HCT116 (cell line): Measurements from ENCODE around the gene MCF2L2.

Experiments used
- EGR1 ChIP-seq: IDR thresholded peaks from 2 replicates; pipeline ENCODE4 v1.6.1; 2012; ENCODE audit warnings: low read depth
- EZH2 ChIP-seq: fragments of 200-600 bp; sonication (generic); IDR thresholded peaks from 2 replicates; pipeline ENCODE4 v1.6.1; 2017; ENCODE audit warnings: antibody characterized with exemption, mixed run types
- EZH2phosphoT487 ChIP-seq: fragments of 200-600 bp; IDR thresholded peaks from 2 replicates; pipeline ENCODE4 v1.6.1; 2018; ENCODE audit warnings: antibody characterized with exemption, borderline replicate concordance
- JUND ChIP-seq: IDR thresholded peaks from 2 replicates; pipeline ENCODE4 v1.6.1; 2012
- POLR2A ChIP-seq: IDR thresholded peaks from 2 replicates; pipeline ENCODE4 v1.7.0; 2011; ENCODE audit warnings: borderline replicate concordance; ENCODE audit not compliant: insufficient read depth, insufficient read length; ENCODE audit errors: extremely low read depth
- POLR2AphosphoS5 ChIP-seq: IDR thresholded peaks from 2 replicates; pipeline ENCODE4 v1.6.1; 2011; ENCODE audit warnings: mild to moderate bottlenecking, low read depth, low read length, moderate library complexity
- SP1 ChIP-seq: IDR thresholded peaks from 2 replicates; pipeline ENCODE4 v1.6.1; 2012; ENCODE audit warnings: low read depth
- TF ChIP-seq, protein P1 (sequence below), 3 experiments: fragments of 200-600 bp in 1 of 3; sonication (generic) in 1 of 3; IDR thresholded peaks in 2 of 3; conservative IDR thresholded peaks in 1 of 3; 2 replicates each; pipeline ENCODE4 v1.5.1; 2012 to 2017; ENCODE audit warnings: low read depth in 2 of 3, low read length in 2 of 3, antibody characterized with exemption in 1 of 3, borderline replicate concordance in 1 of 3, control low read depth in 1 of 3, mild to moderate bottlenecking in 1 of 3, mixed read lengths in 1 of 3, mixed run types in 1 of 3, moderate library complexity in 1 of 3; ENCODE audit not compliant: insufficient read depth in 1 of 3
- TF ChIP-seq, protein P2 (sequence below): IDR thresholded peaks from 2 replicates; pipeline ENCODE4 v1.6.1; 2012; ENCODE audit warnings: low read depth
- TF ChIP-seq, protein P3 (sequence below): IDR thresholded peaks from 2 replicates; pipeline ENCODE4 v1.6.1; 2012

DNA sequence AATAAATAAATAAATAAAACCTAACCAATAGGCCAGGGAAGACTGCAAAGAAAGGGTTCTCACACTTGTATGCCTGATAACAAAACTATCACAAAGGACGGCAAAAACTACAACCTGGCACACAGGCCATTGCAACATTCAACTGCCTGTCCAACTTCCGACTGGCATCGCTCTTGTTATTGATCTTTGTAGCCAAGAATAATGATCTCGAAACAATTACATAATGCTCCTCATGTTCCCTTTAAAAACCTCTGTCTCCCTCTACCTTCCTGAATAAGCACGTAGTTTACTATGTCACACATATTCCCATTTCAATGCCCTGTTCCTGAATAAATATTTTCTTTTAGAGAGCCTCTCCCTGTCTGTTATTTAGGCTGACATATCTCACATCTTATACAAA is 101.1 kb downstream of the MCF2L2 start:
- no peak for TF ChIP-seq JUND
- TF ChIP-seq, protein P1, sequence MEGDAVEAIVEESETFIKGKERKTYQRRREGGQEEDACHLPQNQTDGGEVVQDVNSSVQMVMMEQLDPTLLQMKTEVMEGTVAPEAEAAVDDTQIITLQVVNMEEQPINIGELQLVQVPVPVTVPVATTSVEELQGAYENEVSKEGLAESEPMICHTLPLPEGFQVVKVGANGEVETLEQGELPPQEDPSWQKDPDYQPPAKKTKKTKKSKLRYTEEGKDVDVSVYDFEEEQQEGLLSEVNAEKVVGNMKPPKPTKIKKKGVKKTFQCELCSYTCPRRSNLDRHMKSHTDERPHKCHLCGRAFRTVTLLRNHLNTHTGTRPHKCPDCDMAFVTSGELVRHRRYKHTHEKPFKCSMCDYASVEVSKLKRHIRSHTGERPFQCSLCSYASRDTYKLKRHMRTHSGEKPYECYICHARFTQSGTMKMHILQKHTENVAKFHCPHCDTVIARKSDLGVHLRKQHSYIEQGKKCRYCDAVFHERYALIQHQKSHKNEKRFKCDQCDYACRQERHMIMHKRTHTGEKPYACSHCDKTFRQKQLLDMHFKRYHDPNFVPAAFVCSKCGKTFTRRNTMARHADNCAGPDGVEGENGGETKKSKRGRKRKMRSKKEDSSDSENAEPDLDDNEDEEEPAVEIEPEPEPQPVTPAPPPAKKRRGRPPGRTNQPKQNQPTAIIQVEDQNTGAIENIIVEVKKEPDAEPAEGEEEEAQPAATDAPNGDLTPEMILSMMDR (IDR thresholded peaks at IDR 0.05 in 2 of 3, conservative IDR thresholded peaks at IDR 0.05 in 1 of 3; ENCODE audit: borderline replicate concordance in 1 of 3, insufficient read depth in 1 of 3, low read depth in 2 of 3, low read length in 2 of 3), result no peak
- no peak for TF ChIP-seq POLR2A
- no peak for TF ChIP-seq EZH2
- no peak for TF ChIP-seq SP1
- TF ChIP-seq POLR2AphosphoS5, result no peak
- no peak for TF ChIP-seq EGR1
- TF ChIP-seq, protein P2, sequence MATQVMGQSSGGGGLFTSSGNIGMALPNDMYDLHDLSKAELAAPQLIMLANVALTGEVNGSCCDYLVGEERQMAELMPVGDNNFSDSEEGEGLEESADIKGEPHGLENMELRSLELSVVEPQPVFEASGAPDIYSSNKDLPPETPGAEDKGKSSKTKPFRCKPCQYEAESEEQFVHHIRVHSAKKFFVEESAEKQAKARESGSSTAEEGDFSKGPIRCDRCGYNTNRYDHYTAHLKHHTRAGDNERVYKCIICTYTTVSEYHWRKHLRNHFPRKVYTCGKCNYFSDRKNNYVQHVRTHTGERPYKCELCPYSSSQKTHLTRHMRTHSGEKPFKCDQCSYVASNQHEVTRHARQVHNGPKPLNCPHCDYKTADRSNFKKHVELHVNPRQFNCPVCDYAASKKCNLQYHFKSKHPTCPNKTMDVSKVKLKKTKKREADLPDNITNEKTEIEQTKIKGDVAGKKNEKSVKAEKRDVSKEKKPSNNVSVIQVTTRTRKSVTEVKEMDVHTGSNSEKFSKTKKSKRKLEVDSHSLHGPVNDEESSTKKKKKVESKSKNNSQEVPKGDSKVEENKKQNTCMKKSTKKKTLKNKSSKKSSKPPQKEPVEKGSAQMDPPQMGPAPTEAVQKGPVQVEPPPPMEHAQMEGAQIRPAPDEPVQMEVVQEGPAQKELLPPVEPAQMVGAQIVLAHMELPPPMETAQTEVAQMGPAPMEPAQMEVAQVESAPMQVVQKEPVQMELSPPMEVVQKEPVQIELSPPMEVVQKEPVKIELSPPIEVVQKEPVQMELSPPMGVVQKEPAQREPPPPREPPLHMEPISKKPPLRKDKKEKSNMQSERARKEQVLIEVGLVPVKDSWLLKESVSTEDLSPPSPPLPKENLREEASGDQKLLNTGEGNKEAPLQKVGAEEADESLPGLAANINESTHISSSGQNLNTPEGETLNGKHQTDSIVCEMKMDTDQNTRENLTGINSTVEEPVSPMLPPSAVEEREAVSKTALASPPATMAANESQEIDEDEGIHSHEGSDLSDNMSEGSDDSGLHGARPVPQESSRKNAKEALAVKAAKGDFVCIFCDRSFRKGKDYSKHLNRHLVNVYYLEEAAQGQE, result no peak
- TF ChIP-seq, protein P3, sequence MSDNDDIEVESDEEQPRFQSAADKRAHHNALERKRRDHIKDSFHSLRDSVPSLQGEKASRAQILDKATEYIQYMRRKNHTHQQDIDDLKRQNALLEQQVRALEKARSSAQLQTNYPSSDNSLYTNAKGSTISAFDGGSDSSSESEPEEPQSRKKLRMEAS, result no peak
- no peak for TF ChIP-seq EZH2phosphoT487
